ENCODE data around the gene NCAPH2. TPM values are rescaled to one million over a fixed set of nuclear protein-coding genes. Genes with fewer than 3 reads are reported as not detected.

NCAPH2 gene
- total and polyA plus RNA-seq, 2 experiments from 2014 or later, result 28.6 to 61.0 TPM

GRCh38 chr22:50523458-50523805, 15.4 kb downstream of the NCAPH2 start:
- H3K4me2 ChIP-seq (ENCODE audit: unreplicated experiment), result no peak overlapping the region
- H2AFZ ChIP-seq, result no peak overlapping the region
- H3K27ac ChIP-seq, result no peak overlapping the region
- no peak for DNase-seq
- in situ Hi-C loops (cut with MboI), result no loop called here
- H3K9me3 ChIP-seq (ENCODE audit: low read depth), result no peaks in the 10 kb centered on the region
- 0 out of 2 replicates have a peak, but pooled peaks cover 6% of the 10 kb centered on the region for H3K36me3 ChIP-seq (ENCODE audit: low read depth)
- H3K4me1 ChIP-seq (ENCODE audit: insufficient read depth), result no peaks in the 10 kb centered on the region
- 95 to 97% methylated on average over 16 of the region's 16 CpGs for WGBS, 2 experiments (ENCODE audit: low coverage in 1 of 2, low lambda C conversion rate in 2 of 2, missing lambda C conversion rate in 2 of 2)
- peaks cover 10% of the 10 kb centered on the region; the same call in 1 of the 2 replicates for H3F3A ChIP-seq (ENCODE audit: insufficient read depth)
- peaks cover 34% of the 10 kb centered on the region for H3K79me2 ChIP-seq (ENCODE audit: insufficient read depth)
- TF ChIP-seq EZH2phosphoT487 (IDR thresholded peaks at IDR 0.05; ENCODE audit: insufficient read depth, low read depth) (no peak), EZH2 (IDR thresholded peaks at IDR 0.05; ENCODE audit: insufficient read depth, poor library complexity, severe bottlenecking) (no peak)
- H3K9ac ChIP-seq, result no peak overlapping the region
- H3K4me3 ChIP-seq, result no peak overlapping the region
- no peaks in the 10 kb centered on the region for H4K20me1 ChIP-seq (ENCODE audit: insufficient read depth)
- no peaks in the 10 kb centered on the region for H3K27me3 ChIP-seq (replicated peaks; ENCODE audit: insufficient read depth)
- no peaks in the 10 kb centered on the region for H3K9me2 ChIP-seq (ENCODE audit: insufficient read depth)

GRCh38 chr22:50523806-50524675, 16.0 kb downstream of the NCAPH2 start:
- peak overlapping the region; percentile 84 for H3K27ac ChIP-seq
- H3F3A ChIP-seq (ENCODE audit: insufficient read depth), result peaks cover 16% of the 10 kb centered on the region; the same call in 1 of the 2 replicates
- no peaks in the 10 kb centered on the region for H4K20me1 ChIP-seq (ENCODE audit: insufficient read depth)
- no peaks in the 10 kb centered on the region for H3K9me3 ChIP-seq (ENCODE audit: low read depth)
- TF ChIP-seq EZH2phosphoT487 (IDR thresholded peaks at IDR 0.05; ENCODE audit: insufficient read depth, low read depth) (no peak), EZH2 (IDR thresholded peaks at IDR 0.05; ENCODE audit: insufficient read depth, poor library complexity, severe bottlenecking) (no peak)
- H3K4me1 ChIP-seq (ENCODE audit: insufficient read depth), result no peaks in the 10 kb centered on the region
- peak overlapping the region; percentile 85 for H3K9ac ChIP-seq
- H3K79me2 ChIP-seq (ENCODE audit: insufficient read depth), result peaks cover 34% of the 10 kb centered on the region
- 0 out of 2 replicates have a peak, but pooled peaks cover 6% of the 10 kb centered on the region for H3K36me3 ChIP-seq (ENCODE audit: low read depth)
- in situ Hi-C loops (cut with MboI), result no loop called here
- H3K4me3 ChIP-seq, result peak overlapping the region; percentile 77
- H3K9me2 ChIP-seq (ENCODE audit: insufficient read depth), result no peaks in the 10 kb centered on the region
- 68 to 72% methylated on average over 24 to 25 of the region's 25 CpGs for WGBS, 2 experiments (ENCODE audit: low coverage in 1 of 2, low lambda C conversion rate in 2 of 2, missing lambda C conversion rate in 2 of 2)
- no peak for DNase-seq
- H2AFZ ChIP-seq, result no peak overlapping the region
- no peaks in the 10 kb centered on the region for H3K27me3 ChIP-seq (replicated peaks; ENCODE audit: insufficient read depth)
- H3K4me2 ChIP-seq (ENCODE audit: unreplicated experiment), result peak overlapping the region; percentile 91

GRCh38 chr22:50524676-50525103, 16.7 kb downstream of the NCAPH2 start:
- Histone ChIP-seq H3K79me2 (ENCODE audit: insufficient read depth) (peaks cover 34% of the 10 kb centered on the region), H2AFZ (peak overlapping the region; percentile 24), H3K27me3 (replicated peaks; ENCODE audit: insufficient read depth) (no peaks in the 10 kb centered on the region), H4K20me1 (ENCODE audit: insufficient read depth) (no peaks in the 10 kb centered on the region), H3K36me3 (ENCODE audit: low read depth) (0 out of 2 replicates have a peak, but pooled peaks cover 6% of the 10 kb centered on the region), H3K27ac (peak overlapping the region; percentile 84), H3K9ac (peak overlapping the region; percentile 85), H3K9me3 (ENCODE audit: low read depth) (no peaks in the 10 kb centered on the region), H3K4me1 (ENCODE audit: insufficient read depth) (no peaks in the 10 kb centered on the region), H3F3A (ENCODE audit: insufficient read depth) (peaks cover 16% of the 10 kb centered on the region; the same call in 1 of the 2 replicates), H3K9me2 (ENCODE audit: insufficient read depth) (no peaks in the 10 kb centered on the region), H3K4me3 (peak overlapping the region; percentile 77), H3K4me2 (ENCODE audit: unreplicated experiment) (peak overlapping the region; percentile 91)
- peak; percentile 65 for DNase-seq
- in situ Hi-C loops (cut with MboI), result no loop called here
- 7 to 15% methylated on average over 17 to 19 of the region's 19 CpGs for WGBS, 2 experiments (ENCODE audit: low coverage in 1 of 2, low lambda C conversion rate in 2 of 2, missing lambda C conversion rate in 2 of 2)
- TF ChIP-seq EZH2phosphoT487 (IDR thresholded peaks at IDR 0.05; ENCODE audit: insufficient read depth, low read depth) (no peak), EZH2 (IDR thresholded peaks at IDR 0.05; ENCODE audit: insufficient read depth, poor library complexity, severe bottlenecking) (no peak)

GRCh38 chr22:50525104-50525857, 17.3 kb downstream of the NCAPH2 start, which contains the start of gene SCO2:
Gene SCO2 (minus strand): TSS chr22:50525598. CDS start chr22:50524411, 1,187 bp downstream.
- Histone ChIP-seq H3K79me2 (ENCODE audit: insufficient read depth) (peaks cover 34% of the 10 kb centered on the region), H4K20me1 (ENCODE audit: insufficient read depth) (no peaks in the 10 kb centered on the region), H3K4me2 (ENCODE audit: unreplicated experiment) (peak within 1 kb of the TSS; percentile 91), H3K27ac (peak within 1 kb of the TSS; percentile 84), H3K9ac (peak within 1 kb of the TSS; percentile 85), H3F3A (ENCODE audit: insufficient read depth) (peaks cover 16% of the 10 kb centered on the region; the same call in 1 of the 2 replicates), H3K4me3 (peak within 1 kb of the TSS; percentile 77), H3K9me2 (ENCODE audit: insufficient read depth) (no peaks in the 10 kb centered on the region), H3K9me3 (ENCODE audit: low read depth) (no peaks in the 10 kb centered on the region), H2AFZ (peak within 1 kb of the TSS; percentile 47), H3K27me3 (replicated peaks; ENCODE audit: insufficient read depth) (no peaks in the 10 kb centered on the region), H3K36me3 (ENCODE audit: low read depth) (0 out of 2 replicates have a peak, but pooled peaks cover 6% of the 10 kb centered on the region), H3K4me1 (ENCODE audit: insufficient read depth) (no peaks in the 10 kb centered on the region)
- no peak for TF ChIP-seq EZH2 (IDR thresholded peaks at IDR 0.05; ENCODE audit: insufficient read depth, poor library complexity, severe bottlenecking)
- no peak for TF ChIP-seq EZH2phosphoT487 (IDR thresholded peaks at IDR 0.05; ENCODE audit: insufficient read depth, low read depth)
- DNase-seq, result peak; percentile 99
- 1 to 2% methylated on average over 69 to 75 of the region's 84 CpGs for WGBS, 2 experiments (ENCODE audit: low coverage in 1 of 2, low lambda C conversion rate in 2 of 2, missing lambda C conversion rate in 2 of 2)
- in situ Hi-C loops (cut with MboI), result no loop called here

All from GM23248 (cell line).